GM12873 (cell line): Measurements from ENCODE around the gene MYO5A.

Source experiments
- TF ChIP-seq, protein P1 (sequence below): IDR thresholded peaks from 2 replicates; pipeline ENCODE4 v1.5.1; 2012; ENCODE audit warnings: low read depth, mild to moderate bottlenecking, moderate library complexity, low read length, control low read depth; ENCODE audit not compliant: insufficient read depth; ENCODE audit errors: missing control alignments

MYO5A gene

GRCh38 chr15:52528564-52529340 lies at the start of gene MYO5A:
Gene MYO5A (minus strand): TSS chr15:52528880. CDS start chr15:52528806, 74 bp downstream.
- TF ChIP-seq, protein P1, sequence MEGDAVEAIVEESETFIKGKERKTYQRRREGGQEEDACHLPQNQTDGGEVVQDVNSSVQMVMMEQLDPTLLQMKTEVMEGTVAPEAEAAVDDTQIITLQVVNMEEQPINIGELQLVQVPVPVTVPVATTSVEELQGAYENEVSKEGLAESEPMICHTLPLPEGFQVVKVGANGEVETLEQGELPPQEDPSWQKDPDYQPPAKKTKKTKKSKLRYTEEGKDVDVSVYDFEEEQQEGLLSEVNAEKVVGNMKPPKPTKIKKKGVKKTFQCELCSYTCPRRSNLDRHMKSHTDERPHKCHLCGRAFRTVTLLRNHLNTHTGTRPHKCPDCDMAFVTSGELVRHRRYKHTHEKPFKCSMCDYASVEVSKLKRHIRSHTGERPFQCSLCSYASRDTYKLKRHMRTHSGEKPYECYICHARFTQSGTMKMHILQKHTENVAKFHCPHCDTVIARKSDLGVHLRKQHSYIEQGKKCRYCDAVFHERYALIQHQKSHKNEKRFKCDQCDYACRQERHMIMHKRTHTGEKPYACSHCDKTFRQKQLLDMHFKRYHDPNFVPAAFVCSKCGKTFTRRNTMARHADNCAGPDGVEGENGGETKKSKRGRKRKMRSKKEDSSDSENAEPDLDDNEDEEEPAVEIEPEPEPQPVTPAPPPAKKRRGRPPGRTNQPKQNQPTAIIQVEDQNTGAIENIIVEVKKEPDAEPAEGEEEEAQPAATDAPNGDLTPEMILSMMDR, result peak; percentile 5

- TF ChIP-seq, protein P1, result no peak
Observed at GRCh38 chr15:52576692-52577091, 48.0 kb upstream of the MYO5A start.

DNA sequence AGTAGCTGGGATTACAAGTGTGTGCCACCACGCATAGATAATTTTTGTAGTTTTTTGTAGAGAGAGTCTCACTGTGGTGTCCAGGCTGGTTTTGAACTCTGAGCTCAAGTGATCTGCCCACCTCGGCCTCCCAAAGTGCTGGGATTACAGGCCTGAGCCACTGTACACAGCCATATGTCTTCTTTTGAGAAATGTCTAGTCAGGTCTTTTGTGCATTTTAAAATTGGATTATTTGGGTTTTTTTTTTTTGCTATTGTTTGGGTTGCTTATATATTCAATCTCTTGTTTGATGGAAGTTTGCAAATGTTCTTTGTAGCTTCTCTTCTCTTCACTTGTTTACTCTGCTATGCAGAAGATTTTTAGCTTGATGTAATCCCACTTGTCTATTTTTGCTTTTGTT lies 46.4 kb upstream of the MYO5A start:
- TF ChIP-seq, protein P1, result no peak

DNA sequence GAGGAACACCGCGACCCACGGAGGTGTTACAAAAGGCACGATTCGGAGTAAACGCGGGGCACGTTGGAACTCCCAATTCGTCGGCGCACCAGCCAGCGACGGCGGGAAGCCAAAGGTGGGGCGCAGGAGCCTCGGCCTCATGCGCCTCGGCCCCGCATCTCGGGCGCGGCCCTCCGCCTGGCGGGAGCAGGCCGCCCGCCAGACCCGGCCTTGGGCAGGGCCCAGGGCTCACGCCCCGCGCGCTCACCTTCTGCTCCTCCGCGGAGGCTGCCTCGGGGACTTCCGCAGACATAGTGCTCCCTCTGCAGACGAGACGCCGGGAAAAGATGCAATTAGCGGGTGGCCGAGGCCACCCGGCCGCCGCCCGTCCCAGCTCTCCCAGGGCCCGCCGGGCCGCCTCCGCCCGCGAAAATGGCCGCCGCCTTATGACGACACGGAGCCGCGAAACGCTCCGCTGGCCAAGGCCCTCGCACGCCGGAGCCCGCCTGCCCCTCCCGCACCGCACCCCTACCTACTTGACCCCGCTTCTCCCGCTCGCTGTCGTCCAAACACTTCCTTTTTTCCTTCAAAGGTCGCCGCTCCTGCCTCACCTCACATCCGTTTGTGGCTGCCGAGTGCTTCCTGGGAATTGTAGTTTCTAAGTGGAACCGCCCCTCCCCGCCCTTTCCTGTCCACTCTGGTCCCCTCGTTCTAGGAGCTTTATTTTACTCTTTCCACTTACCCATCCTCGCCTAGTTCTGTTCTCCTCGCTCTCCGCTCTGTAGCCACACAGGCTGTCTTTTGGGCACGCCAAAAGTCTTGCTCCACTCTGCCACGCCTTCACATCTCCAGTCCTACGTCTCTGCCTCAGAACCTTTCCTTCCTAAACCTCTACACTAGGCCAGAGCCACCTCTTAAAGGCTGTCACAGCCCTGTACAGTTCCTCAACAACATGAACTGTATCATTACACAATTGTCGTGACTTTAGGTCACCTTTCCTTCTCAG lies 40.2 kb upstream of the MYO5A start, which contains the start of gene ARPP19:
Gene ARPP19 (minus strand): TSS at position 430 of the 985 bp plus-strand sequence. CDS start 138 bp downstream, at position 292.
- TF ChIP-seq, protein P1, result peak; percentile 14

DNA sequence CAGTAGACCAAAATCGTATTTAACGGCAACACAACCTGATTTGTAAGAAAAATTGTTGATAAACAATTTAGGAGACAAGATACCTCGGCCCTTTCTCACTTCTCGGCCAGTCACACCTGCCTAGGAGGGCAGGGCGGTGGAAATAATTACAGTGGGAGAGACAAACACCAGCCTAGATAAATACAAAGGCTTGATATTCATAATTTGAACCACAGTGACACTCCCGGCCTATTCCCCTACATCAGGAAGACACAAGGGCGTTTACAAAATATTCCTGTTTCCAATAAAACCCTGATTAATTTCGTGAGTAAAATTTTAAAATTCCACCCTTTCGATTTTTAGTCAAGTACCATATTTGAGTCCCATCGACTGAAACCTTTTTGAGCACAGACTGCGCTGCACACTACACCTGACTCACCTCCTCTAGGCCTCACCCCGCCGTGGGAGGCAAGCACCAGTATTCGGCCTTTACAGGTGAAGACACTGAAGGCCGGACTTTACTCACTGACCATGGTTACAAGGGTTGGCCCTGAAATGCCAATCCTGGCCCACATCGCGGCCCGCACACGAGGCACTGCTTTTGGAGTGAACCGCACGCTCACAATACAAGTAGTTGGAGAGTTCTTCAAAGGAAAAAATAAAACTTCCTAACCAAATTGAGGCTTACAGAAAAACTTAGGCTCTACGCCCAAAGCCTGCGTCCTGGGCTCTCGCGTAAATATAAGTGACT lies 39.4 kb upstream of the MYO5A start:
- TF ChIP-seq, protein P1, result no peak

GRCh38 chr15:52566889-52567288 lies 38.2 kb upstream of the MYO5A start:
- TF ChIP-seq, protein P1, result no peak
